GM18858 (cell line): ENCODE data around the gene RAMP1.

Source experiments
- ATAC-seq: cut with Tn5 transposase; IDR thresholded peaks from one replicate; pipeline ENCODE4 v1.9.1; 2021; ENCODE audit not compliant: unreplicated experiment

The RAMP1 gene

DNA sequence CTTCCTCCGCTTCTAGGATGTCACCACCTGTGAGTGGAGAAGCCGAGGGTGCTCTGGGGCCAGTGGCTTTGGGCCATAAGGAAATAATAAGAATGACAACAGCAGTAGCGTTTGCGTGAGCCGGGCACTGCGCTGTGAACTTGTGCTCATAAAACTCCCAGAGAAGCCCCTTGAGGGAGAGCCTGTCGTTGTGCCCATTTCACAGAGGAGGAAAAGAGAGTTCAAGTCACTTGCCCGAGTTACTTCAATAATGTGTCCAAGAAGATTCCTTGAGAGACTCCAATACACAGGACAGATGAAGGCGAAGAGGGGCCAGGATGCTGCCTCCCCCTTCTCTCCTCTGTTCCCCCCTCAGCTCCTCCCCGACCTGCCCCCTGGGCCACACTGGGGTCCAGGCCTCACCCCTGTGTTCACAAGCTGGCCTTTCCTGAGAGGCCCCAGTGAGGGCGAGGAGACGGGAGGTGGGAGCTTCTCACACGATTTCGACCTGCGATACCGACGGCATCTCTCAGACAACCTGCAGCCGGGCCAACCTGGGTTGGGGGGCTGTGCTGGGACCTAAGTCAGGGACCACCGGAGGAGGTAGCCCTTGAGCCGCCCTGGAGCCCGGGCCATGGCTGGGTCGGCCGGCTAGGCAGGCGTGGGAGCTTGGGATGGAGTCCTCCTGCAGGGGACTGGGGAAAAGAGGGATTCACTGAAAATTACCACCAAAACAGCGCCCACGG lies 53.9 kb downstream of the RAMP1 start:
- no peak for ATAC-seq

DNA sequence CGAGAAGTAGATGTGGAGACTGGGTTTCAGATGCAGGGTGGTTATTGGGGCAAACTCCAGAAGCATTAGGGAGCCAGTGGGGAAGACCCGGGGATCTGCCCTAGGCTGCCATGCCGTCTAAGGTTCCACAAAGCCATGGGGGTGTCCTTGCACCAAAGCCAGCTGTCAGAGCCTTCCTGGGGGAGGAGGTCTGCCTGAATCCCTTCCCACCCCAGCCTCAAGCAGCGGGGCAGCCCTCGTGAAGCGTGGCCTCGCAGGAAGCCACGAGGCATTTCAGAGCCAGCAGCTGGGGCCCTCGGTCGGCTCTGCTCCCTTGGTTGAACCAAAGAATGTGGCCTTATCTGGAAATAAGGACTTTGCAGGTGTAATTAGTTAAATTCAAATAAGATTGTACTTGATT lies 56.2 kb downstream of the RAMP1 start:
- no peak for ATAC-seq

DNA sequence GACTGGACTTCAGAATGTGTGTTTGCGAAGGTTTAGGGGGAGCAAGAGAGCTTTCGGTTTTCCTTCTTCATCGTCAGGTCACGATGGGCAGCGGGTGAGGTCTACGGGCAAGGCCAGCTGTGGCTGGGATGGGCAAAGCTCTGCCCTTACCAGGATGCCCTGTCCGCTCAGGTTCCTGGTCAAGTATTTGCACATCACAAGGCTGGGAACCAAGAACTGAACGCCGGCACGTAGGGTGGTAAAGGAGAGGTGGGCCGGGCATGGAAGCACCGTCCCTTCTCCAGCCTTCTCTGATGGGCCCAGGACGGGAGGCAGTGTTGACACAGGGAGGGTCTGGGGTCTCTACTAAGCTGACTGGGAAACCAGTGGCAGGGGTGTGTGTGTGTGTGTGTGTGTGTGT lies 56.9 kb downstream of the RAMP1 start:
- ATAC-seq, result no peak

DNA sequence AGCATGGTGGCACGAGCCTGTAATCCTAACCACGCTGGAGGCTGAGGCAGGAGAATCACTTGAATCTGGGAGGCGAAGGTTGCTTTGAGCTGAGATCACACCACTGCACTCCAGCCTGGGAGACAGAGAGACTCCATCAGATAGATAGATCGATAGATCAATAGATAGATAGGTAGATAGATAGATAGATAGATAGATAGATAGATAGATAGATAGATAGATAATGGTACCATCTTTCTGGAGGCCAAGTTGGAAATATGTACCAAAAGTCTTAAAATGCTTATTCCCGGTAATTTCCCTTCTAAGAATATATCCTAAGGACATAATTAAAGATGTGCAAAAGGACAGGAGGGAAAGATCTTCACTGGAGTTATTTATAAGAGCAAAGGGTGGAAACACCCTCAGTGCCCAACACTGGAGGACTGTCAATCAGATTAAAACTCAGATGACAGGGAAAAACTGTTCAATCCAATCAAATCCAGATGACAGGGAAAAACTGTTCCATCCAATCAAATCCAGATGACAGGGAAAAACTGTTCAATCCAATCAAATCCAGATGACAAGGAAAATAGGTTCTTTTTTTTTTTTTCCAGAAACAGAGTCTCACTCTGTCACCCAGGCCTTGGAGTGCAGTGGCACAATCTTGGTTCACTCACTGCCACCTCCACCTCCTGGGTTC lies 58.4 kb downstream of the RAMP1 start:
- ATAC-seq, result no peak

DNA sequence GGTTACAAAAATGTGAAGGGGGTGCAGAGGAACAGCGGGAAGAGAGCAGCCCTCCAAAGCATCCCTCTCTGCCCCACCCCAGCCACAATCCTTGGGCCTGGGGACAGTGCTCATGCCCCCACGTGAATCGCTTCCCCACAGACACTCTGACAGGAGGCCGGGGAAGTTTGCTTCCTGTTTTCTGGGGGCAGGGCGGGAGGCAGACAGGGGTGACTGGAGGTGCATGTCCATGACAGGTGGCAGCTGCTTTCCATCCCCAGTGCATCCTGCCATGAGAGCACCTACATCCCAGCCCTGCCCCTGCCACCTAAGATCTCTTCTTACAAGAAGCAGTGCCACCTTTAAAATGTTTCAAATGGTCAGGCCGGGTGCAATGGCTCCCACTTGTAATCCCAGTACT lies 60.2 kb downstream of the RAMP1 start:
- no peak for ATAC-seq

DNA sequence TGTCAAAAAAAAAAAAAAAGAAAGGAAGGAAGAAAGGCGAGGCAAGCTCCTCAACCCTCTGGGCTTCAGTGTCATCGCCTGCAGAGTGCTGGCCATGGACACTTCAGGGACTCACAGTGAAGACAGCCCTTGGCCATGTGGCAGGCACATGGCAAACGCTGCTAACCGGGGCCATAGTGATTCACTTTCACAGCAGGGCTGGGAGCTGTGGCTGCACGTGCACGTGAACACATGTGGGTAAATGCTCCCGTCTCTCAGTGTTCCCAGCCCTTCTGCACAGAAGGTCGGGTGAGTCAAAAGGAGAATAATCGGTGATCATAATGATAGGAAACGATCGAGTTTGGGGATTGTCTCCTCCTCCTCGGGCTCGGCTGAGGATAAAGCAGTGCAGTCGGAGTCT lies 61.2 kb downstream of the RAMP1 start:
- no peak for ATAC-seq

DNA sequence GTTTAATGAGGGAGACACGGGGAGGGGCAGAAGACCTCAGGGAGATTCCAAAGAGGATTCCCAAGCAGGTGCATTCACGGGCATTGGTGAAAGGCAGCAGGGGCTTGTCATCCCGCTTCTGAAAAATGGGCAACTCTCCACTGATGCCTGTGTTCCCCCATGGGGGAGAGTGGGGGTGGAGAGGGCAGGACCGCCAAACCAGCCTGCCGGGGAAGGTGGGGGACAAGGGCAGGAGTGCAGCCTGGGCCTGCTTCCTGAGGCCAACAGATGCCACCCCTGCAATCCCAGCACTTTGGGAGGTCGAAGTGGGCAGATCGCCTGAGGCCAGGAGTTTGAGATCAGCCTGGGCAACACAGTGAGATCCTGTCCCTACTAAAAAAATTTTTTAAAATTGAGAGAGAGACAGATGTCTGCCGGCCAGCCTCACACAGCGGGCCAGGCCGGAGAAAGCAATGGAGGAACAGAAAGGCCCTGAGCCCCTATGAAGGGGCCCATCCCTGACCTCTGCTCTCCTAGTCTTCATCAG lies 62.6 kb downstream of the RAMP1 start:
- no peak for ATAC-seq

DNA sequence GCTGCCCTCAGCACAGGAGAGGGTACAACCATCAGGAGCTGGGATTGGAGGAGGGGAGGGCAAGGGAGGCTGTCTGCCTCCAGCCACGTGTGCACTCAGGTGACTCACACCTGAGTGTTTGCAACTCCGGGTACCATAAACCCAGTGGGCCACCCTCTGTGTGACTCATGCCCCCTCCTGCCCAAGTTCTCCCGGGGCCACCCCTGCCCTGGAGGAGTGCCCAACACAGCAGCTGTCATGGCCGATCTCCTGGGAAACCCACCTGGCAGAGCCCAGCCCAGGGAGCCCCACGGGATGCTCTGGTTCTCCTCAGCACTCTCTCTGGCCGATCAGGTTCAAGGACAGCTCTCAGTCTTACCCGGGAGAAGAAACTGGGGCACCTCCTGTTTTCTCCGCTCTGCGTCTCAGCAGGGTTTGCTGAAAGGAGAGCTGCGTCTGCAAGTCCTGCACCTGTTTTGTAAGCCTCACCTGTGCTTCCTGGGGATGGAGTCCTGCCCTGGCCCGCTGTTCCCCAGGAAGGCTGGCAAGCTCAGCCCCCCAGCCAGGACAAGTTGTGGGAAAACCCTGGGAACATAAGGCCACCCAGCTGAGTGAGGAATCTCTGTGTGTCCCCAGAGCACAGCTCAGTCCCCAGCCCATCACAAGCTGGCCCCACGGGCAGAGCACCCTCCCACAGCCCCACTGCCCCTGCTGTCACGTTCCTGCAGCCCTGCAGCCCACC lies 63.4 kb downstream of the RAMP1 start:
- no peak for ATAC-seq

DNA sequence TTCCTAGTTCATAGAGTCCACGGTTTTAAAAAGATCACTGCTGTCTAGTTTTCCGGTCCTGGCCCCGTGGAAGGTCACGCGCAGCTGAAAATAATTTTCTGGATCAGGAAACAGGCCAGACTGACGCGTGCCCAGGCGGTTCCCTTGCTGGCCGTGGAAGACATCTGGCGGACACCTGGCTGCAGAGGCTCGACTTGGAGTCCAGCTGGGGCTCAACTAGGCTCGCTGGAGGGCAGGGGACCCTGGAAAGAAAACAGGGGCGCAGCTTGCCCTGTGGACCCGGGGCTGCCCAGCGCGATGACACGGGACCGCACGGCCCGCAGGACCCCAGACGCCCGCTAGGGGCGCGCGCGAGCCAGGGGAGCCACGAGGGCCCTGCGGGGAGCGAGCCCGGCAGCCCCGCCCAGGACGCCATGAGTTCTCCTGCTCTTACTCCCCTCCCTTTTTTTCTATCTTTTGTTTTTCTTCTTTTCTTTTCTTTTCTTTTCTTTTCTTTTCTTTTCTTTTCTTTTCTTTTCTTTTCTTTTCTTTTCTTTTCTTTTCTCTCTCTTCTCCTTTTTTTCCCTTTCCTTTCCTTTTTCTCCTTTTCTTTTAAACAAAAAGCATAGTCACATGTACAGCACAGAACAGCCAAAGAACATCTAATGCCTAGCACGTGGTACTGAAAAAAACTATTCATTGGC lies 64.2 kb downstream of the RAMP1 start:
- no peak for ATAC-seq

DNA sequence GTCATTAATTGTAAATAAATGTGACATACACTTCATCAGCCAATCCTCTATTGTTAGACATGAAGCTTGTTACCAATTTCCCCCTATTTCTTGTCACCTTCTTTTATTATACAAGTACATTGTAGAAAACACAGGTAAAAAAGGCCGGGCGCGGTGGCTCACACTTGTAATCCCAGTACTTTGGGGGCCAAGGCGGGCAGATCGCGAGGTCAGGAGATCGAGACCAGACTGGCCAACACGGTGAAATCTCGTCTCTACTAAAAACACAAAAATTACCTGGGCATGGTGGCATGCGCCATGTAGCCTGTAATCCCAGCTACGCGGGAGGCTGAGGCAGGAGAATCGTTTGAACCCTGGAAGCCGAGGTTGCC lies 64.7 kb downstream of the RAMP1 start:
- no peak for ATAC-seq

DNA sequence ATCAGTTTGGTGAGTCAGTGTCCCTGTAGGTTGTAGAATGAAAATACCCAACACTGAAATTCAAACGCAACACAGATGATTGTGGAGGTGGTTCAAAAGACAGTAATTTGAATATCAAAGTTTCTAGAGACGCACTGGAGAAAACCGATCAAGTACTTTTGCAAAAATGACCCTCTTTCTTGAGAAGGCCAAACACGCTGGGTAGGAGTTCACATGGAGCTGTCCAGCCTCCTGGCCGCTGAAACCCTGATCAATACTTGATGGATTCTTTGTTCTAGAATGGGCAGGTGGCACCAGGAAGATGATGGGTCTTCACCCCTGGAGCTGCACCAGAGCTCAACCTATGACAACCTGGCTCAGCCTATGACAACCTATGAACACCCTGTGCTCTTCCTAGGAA lies 67.7 kb downstream of the RAMP1 start:
- ATAC-seq, result no peak

DNA sequence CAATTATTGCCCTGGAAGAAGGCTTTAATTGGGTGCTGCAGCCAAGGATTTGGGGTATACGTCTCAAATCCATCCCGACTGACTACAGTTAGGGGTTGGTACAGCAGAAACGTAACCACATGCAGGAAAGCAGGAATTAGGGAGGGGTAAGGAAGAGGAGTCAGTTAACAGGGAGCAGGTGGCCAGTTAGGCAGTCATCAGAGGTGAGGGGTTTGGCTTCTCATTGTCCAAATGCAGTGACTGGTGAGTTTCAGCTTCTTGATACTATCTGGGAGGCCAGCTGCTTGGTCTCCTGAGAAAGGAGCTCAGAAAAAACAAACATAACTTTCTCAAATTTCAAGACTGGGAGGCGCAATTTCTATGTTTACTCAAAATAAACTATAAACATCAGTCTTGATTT lies 68.6 kb downstream of the RAMP1 start:
- no peak for ATAC-seq

DNA sequence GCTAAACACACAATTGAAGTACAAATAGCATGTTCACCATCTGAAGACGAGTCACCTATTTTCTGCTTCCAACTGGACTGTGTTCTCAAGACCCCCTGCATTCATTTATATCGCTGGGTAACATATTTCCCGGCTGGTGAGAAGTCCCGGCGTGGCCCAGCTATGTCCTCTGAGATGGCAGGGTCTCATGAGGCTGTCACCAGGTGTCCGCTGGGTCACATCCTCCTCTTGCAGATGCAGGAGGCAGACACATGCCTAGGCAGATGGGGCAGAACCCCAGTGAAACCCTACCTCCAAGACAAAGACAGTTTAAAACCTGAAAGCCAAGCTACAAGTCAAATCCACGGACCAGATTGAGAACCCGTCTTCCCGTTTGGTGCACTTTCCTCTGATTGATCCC lies 70.6 kb downstream of the RAMP1 start:
- no peak for ATAC-seq

DNA sequence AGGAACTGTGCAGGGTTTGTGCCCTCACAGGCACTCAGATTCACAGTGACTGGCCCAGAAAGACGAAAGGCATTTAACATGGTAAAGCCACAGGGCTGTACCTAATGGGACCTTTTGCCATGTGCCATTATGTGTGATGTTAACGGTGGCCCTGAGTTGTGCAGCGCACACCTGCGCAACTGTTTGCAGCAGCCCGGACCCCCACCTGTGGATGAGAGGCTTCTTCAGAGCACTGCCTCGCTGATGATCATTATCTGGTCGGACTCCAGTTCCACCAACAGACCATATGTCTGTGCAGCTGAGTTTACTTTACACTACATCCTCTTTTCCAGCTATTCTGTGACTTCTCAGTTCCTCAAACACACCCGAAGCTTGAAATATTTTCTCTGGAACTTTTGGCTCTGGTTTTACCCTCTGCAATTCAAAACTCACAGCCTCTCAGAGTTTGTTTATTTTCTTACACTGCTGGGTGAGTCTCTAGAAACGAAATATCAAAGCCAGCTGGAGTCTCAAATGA lies 71.8 kb downstream of the RAMP1 start:
- ATAC-seq, result no peak

DNA sequence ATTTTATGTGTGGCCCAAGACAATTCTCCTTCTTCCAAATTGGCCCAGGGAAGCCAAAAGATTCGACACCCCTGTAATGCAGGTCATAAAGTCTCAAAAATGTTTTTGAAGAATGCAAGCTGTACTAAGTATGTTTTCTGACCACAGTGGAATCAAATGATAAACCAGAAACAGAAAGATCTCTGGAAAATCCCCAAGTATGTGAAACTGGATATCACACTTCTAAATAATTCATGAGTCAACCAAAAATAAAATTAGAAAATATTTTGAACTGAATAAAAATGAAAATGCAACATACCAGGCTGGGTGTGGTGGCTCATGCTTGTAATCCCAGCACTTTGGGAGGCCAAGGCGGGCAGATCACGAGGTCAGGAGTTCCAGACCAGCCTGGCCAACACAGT lies 73.3 kb downstream of the RAMP1 start:
- ATAC-seq, result no peak

DNA sequence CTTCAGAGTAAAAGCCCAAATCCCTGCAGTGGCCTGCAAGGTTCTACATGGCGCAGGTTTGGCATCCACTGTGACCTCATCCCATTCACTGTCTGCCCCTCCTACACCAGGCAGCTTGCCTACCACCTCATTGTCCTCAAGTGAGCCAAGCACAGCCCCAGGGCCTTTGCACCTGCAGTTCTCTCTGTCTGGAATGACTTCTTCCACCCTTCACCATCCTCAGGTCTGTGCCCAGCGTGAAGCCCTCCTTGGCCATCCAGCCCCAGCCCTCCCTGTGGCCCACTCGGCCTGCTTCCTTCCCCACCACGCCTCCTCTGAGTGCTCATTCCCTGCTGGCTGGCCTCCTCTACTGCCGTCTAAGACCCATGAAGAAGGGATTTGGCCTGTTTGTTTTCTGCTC lies 74.8 kb downstream of the RAMP1 start:
- no peak for ATAC-seq

DNA sequence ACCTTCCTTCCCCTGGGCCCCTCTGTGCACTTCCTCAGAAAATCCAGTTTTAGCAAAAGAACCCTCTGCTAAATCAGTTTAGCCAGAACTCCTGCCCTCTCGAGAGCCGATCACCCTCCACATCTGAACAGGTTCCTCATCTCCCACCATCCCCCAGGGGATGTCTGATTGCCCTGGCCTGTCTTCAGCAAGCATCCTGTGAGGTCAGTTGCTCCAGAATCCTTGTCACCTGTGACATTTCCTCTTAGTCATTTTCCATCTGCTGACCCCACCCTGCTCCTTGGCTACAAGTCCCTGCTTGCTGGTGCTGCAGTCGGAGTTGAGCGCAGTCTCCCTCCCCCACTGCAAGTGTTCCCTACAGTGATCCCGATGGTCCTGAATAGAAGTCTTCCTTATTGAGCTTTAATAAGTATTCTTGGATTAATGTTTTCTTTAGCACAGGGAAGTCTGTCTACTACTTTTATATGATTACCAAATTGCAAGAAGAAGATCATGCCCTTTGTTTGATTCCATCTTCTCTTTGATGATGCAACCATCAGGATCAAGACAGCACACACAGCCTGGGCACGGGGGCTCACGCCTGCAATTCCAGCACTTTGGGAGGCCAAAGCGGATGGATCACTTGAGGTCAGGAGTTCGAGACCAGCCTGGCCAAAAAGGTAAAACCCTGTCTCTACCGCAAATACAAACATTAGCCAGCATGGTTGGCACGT lies 76.5 kb downstream of the RAMP1 start:
- ATAC-seq, result no peak

DNA sequence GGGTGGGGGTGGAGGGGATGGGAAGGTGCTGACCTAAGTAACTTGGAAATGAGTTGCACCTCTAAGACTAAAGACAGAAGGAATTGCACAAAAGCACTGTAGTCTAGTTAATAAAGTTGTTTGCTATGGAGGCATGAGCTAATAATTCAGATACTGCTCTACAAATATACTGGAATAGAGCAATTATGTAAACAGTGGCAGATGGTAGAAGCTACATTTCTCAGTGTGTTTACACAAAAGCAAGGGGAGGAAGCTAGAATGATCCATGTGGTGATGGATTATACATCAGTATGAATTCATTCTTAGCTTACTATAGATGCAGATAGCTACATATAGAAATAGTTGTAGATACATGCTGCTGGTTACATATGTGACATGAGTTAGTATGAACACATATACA lies 79.8 kb downstream of the RAMP1 start:
- no peak for ATAC-seq

DNA sequence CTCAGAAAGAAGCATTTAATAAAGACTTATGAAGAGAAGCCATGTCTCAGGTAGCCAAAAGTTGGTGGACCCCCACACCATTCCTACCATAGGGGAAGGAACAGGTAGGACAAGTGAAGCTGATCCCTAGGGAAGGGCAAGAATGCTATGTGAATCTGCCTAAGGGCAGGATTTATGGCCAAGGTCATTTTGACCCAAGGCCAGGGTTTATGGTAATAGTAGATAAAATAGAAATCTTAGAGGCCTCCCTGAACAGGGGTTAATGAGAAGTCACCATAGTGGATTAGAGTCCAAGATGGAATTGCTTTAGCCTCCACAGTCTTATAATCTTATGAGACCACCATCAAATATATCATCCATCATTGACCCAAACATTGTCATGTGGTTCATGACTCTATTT lies 81.4 kb downstream of the RAMP1 start:
- ATAC-seq, result no peak

DNA sequence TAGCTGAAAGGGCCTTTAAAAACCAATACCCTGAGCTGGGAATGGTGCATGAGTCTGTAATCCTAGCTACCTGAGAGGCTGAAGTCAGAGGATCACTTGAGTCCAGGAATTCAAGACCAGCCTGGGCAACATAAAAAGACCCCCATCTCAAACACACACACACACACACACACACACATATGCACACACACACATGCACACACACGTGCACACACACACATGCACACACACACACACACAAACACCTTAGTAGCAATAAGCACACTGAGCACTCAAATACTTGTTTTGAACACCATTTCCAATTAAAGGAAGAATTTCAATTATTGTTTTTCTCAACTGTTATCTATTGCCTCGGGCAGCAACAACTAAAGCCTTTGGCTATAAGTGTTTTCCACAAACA lies 81.8 kb downstream of the RAMP1 start:
- no peak for ATAC-seq

DNA sequence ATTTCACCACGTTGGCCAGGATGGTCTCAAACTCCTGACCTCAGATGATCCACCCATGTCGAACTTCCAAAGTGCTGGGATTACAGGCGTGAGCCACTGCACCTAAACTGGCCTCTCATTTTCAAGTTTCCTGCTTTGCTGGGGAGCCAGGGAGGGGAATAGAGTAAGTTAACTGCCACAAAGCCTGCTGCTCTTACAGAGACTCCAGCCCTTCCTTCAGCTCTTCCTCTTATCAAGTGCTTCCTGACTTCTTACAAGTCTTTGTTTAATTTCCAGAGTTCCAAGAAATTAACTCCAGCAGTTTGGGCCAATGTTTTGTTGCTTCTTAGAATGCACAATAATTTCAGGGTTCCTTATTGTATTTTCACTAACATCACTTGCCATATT lies 83.1 kb downstream of the RAMP1 start:
- ATAC-seq, result no peak
